Subcutaneous abdominal adipose tissue (tissue), 5 donors: ENCODE data around the gene MCF2L2.
A peak's percentile ranks its signal among the peaks of the same experiment; 100 is the strongest.
"Not testable (repeated sequence)": the region's sequence is repeated elsewhere in the genome, so short reads cannot be mapped to it uniquely, and the experiment has no call there.

ENCODE experiments used
- H3K27ac ChIP-seq: one replicate; pipeline ENCODE4 v1.7.0; 2013; ENCODE audit warnings: low read depth, mild to moderate bottlenecking, inconsistent platforms, low read length, moderate library complexity
- H3K27me3 ChIP-seq, 5 donors: one replicate each; pipeline ENCODE4 v1.7.0; 2013; ENCODE audit warnings: low read length in 5 of 5, inconsistent platforms in 1 of 5; ENCODE audit not compliant: control insufficient read depth in 5 of 5, insufficient read depth in 4 of 5
- H3K36me3 ChIP-seq, 5 donors: one replicate each; pipeline ENCODE4 v1.7.0; 2013; ENCODE audit warnings: low read length in 5 of 5; ENCODE audit not compliant: control insufficient read depth in 5 of 5, insufficient read depth in 5 of 5
- H3K4me1 ChIP-seq, 5 donors: one replicate each; pipeline ENCODE4 v1.7.0; 2013; ENCODE audit warnings: low read length in 5 of 5, mild to moderate bottlenecking in 3 of 5, moderate library complexity in 1 of 5; ENCODE audit not compliant: control insufficient read depth in 5 of 5, insufficient read depth in 5 of 5
- H3K4me3 ChIP-seq, 5 donors: one replicate each; pipeline ENCODE4 v1.7.0; 2013; ENCODE audit warnings: low read length in 5 of 5, low read depth in 1 of 5
- H3K9ac ChIP-seq, 5 donors: one replicate each; pipeline ENCODE4 v1.7.0; 2013; ENCODE audit warnings: low read length in 5 of 5, mild to moderate bottlenecking in 4 of 5, moderate library complexity in 3 of 5
- H3K9me3 ChIP-seq, 5 donors: one replicate each; pipeline ENCODE4 v1.7.0; 2013; ENCODE audit warnings: low read length in 5 of 5; ENCODE audit not compliant: control insufficient read depth in 5 of 5
- donor health status: healthy.
- donor health status: healthy.
- donor health status: healthy.
- donor health status: healthy.
- donor health status: healthy.

MCF2L2 gene, protein sequence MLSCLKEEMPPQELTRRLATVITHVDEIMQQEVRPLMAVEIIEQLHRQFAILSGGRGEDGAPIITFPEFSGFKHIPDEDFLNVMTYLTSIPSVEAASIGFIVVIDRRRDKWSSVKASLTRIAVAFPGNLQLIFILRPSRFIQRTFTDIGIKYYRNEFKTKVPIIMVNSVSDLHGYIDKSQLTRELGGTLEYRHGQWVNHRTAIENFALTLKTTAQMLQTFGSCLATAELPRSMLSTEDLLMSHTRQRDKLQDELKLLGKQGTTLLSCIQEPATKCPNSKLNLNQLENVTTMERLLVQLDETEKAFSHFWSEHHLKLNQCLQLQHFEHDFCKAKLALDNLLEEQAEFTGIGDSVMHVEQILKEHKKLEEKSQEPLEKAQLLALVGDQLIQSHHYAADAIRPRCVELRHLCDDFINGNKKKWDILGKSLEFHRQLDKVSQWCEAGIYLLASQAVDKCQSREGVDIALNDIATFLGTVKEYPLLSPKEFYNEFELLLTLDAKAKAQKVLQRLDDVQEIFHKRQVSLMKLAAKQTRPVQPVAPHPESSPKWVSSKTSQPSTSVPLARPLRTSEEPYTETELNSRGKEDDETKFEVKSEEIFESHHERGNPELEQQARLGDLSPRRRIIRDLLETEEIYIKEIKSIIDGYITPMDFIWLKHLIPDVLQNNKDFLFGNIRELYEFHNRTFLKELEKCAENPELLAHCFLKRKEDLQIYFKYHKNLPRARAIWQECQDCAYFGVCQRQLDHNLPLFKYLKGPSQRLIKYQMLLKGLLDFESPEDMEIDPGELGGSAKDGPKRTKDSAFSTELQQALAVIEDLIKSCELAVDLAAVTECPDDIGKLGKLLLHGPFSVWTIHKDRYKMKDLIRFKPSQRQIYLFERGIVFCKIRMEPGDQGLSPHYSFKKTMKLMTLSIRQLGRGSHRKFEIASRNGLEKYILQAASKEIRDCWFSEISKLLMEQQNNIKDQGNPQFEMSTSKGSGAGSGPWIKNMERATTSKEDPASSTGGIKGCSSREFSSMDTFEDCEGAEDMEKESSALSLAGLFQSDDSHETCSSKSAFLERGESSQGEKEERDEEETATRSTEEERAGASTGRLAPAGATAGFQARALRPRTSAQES

DNA sequence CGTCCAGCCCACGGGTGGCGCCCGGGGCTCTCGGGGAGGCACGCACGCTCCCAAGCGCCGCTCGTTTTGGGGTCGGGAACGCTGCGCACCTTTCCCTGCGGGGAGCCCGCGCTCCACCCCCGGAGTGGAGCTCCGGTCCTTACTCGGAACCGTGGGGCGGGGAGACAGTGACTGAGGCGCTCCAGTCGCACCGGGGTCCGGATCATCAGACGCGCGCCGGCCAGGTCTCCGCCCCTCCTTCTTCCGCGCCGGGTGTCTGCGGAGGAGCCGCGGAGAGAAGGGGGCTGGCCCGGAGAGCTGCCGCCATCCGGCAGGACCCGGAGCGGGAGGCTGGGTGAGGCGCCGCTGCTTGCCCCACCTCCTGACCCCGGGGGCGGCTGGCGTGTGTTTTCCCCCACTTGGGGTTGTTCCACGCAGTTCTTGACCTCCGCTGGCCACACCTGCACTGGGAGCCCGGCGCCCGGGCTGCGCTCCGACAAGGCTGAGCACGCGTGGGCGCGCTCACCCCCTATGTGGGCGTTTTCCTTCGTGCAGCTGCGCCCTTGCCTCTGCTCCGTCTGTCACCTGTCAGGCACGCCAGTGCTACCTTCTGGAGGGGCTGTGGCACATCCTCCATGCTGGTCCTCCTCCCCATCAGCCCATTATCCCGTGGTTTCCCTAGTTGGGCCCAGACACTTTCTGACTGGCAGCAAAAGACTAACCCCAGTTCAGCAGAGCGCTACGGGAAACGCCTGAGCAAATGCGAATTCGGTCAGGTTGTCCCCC, at the start of gene MCF2L2:
Gene MCF2L2 (minus strand): TSS at position 173 of the 765 bp plus-strand sequence. CDS start 642 bp downstream, outside the sequence.
- peak within 1 kb of the TSS; percentile 54 to 73 (median 69) for H3K4me3 ChIP-seq
- no peak within 1 kb of the TSS for H3K27ac ChIP-seq
- H3K27me3 ChIP-seq, result peaks cover 11 to 20% (median 19%) of the 10 kb centered on the region in 5 donors
- H3K9me3 ChIP-seq, result no peaks in the 10 kb centered on the region
- peaks cover 0 to 19% (median 16%) of the 10 kb centered on the region in 5 donors for H3K4me1 ChIP-seq
- no peaks in the 10 kb centered on the region for H3K36me3 ChIP-seq
- H3K9ac ChIP-seq, result peak within 1 kb of the TSS in 1 of 5 donors; percentile 39

DNA sequence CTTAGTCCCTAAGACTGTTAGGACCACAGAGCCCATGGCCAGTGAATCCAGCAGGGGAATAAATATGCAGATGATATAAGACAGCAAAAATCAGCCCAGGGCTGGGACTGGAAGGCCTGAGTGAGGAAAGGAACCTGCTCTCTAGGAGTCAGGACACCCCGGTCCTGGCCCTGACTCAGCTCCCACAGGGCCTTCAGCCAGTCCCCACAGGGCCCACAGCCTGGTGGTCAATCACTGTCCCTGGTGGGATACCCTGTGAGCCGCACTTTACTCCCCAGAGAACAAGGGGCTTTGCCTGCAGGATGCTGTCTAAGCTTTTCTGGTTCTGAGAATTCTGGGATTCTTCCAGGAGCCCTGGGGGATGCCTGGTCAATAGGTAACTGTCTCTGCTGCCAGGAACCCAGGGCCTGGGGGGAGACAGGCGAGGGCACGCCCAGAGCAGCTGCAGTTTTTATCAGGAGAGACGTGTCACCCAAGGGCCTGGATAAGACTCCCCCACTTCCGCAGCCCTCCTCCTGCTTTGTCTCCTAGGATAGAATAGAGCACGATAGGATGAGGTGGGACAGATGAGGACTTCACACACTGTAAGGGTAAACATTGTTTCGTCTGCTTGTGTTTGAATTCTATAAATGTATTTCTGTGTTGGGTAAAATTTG, 49.5 kb upstream of the MCF2L2 start:
- no peaks in the 10 kb centered on the region for H3K27me3 ChIP-seq
- no peak overlapping the region for H3K27ac ChIP-seq
- H3K36me3 ChIP-seq, result no peaks in the 10 kb centered on the region
- H3K9ac ChIP-seq, result no peak overlapping the region
- no peaks in the 10 kb centered on the region for H3K9me3 ChIP-seq
- no peak overlapping the region for H3K4me3 ChIP-seq
- peaks cover 3 to 23% (median 20%) of the 10 kb centered on the region in 5 donors for H3K4me1 ChIP-seq

DNA sequence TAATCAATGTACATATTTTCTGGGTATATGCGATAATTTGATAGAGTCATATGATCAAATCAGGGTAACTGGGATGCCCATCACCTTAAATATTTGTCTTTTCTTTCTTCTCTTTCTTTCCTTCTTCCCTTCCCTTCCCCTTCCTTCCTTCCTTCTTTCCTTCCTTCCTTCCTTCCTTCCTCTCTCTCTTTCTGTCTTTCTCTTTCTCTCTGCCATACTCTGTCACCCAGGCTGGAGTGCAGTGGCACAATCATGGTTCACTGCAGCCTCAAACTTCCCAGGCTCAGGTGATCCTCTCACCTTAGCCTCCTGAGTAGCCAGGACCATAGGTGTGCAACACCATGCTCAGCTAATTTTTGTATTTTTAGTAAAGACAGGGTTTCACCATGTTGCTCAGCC, 47.3 kb upstream of the MCF2L2 start:
- H3K9me3 ChIP-seq, H3K27ac ChIP-seq, H3K9ac ChIP-seq, H3K4me3 ChIP-seq, H3K36me3 ChIP-seq, H3K27me3 ChIP-seq: not testable (repeated sequence)
- peaks cover 3 to 24% (median 20%) of the 10 kb centered on the region in 5 donors for H3K4me1 ChIP-seq

DNA sequence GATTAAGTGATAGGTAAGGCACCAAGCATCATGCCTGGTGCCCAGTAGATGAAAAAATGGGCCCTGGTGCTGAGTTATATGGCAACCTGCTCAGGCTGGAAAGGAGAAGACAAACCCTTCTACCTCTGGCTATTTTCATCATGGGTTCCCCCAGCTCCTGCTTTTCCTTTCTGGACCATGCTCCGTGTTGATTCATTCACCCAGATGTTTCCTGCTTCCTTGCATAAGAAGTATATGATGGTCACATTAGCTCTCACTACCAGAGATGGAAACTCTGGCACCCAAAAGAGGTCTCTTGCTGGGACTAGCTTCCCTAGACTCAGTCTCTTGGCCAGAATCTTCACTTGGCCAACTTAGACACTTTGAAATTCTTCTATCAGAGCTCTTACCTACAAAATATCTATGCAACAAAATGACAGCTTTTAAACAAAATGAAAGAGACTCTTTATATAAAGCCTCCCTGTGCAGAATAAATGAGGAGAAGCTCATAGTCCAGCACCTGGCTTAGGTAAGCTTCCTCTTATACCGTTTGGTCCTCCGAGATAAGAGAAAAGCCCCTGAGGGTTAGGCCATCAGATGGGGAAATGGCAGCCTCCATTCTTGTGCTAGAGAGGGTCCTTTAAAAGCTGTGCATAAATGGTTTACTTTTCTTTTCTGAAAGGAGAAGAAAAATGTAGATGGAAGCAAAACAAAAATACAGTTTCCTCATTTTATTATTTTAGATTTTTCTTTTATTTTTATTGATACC, 46.8 kb upstream of the MCF2L2 start:
- Histone ChIP-seq H3K27ac (peak overlapping the region; percentile 43), H3K9ac (no peak overlapping the region), H3K27me3 (no peaks in the 10 kb centered on the region), H3K4me3 (no peak overlapping the region), H3K9me3 (no peaks in the 10 kb centered on the region), H3K36me3 (no peaks in the 10 kb centered on the region), H3K4me1 (peaks cover 3 to 23% (median 14%) of the 10 kb centered on the region in 5 donors)

DNA sequence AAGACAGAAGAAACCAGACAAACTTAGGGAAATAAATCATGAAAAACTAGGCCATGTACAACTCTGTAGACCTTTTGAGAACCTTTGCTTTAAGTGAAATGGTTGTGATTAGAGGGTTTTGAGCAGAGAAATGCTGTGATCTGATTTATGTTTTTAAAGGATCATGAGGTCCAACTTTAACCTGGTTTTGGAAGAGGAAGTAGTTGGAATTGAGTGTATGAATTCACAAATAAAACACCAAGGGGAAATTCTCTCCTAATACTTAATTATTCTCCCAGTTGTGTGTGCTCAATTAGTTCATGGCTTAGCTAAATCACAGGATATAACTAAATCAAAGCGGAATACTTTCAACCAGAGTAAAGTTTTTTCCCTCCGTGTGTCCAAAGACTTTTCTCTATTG, 45.5 kb upstream of the MCF2L2 start:
- peak overlapping the region; percentile 43 for H3K27ac ChIP-seq
- peak overlapping the region in 1 of 5 donors; percentile 32 for H3K9ac ChIP-seq
- no peaks in the 10 kb centered on the region for H3K9me3 ChIP-seq
- H3K4me3 ChIP-seq, result no peak overlapping the region
- no peaks in the 10 kb centered on the region for H3K36me3 ChIP-seq
- H3K27me3 ChIP-seq, result no peaks in the 10 kb centered on the region
- peaks cover 0 to 19% (median 10%) of the 10 kb centered on the region in 5 donors for H3K4me1 ChIP-seq

DNA sequence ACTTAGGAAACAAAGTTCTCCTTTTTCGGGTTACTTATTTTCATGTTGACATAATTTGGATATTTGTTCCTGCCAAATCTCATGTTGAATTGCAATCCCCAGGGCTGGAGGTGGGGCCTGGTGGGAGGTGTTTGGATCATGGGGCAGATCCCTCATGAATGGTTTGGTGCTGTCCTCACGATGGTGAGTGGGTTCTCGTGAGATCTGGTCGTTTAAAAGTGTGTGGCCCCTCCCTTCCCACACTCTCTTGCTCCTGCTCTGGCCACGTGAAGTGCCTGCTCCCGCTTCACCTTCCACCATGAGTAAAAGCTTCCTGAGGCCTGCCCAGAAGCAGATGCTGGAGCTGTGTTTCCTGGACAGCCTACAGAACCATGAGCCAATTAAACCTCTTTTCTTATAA, 43.7 kb upstream of the MCF2L2 start:
- H3K4me1 ChIP-seq, result peaks cover 0 to 18% (median 10%) of the 10 kb centered on the region in 5 donors
- H3K27ac ChIP-seq, result no peak overlapping the region
- no peaks in the 10 kb centered on the region for H3K9me3 ChIP-seq
- no peak overlapping the region for H3K9ac ChIP-seq
- no peaks in the 10 kb centered on the region for H3K27me3 ChIP-seq
- no peak overlapping the region for H3K4me3 ChIP-seq
- H3K36me3 ChIP-seq, result no peaks in the 10 kb centered on the region

DNA sequence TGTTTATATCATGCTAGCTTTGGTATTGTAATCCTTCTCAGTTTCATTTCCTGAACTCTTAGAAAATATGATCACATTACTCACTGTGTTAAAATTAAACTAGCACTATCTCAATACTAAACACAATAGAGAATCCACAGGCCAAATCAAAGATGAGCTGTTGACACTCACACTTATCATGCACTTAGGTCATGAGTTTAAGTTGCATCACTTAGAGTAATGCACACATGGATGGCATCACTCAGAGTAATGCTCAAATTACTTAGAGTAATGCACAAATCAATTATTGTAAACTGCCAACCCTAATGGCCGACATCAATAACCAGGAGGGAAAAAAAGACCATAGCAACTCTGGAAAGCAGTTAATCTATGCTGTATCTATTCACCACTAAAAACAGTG, 40.0 kb upstream of the MCF2L2 start:
- H3K36me3 ChIP-seq, result no peaks in the 10 kb centered on the region
- H3K27ac ChIP-seq, result no peak overlapping the region
- peaks cover 0 to 9% (median 3%) of the 10 kb centered on the region in 5 donors for H3K4me1 ChIP-seq
- no peaks in the 10 kb centered on the region for H3K9me3 ChIP-seq
- H3K4me3 ChIP-seq, result no peak overlapping the region
- H3K9ac ChIP-seq, result no peak overlapping the region
- no peaks in the 10 kb centered on the region for H3K27me3 ChIP-seq

DNA sequence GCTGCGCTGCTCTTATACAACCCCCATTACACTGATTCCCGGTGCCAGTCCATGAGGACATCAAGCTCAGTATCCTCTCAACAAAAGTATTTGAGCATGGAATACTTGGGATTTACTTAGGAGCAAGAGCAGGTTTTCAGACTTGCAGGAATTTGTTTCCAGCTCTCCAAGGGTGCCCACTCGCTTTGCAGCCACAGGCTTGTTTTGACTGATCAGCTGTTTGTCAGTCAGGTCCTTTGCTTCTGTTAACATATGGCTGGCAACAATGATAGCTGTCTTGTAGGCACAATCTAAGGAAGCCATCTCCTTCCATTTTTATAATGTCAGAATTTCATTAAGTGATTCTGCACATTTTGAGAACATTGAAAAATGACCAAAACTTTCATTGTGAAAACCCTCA, 38.2 kb upstream of the MCF2L2 start:
- H3K9ac ChIP-seq, result no peak overlapping the region
- H3K4me3 ChIP-seq, result no peak overlapping the region
- peaks cover 0 to 6% (median 3%) of the 10 kb centered on the region in 5 donors for H3K4me1 ChIP-seq
- H3K9me3 ChIP-seq, result no peaks in the 10 kb centered on the region
- H3K27me3 ChIP-seq, result no peaks in the 10 kb centered on the region
- H3K27ac ChIP-seq, result no peak overlapping the region
- H3K36me3 ChIP-seq, result no peaks in the 10 kb centered on the region
